GM19239 (cell line): Measurements from ENCODE around the gene MBD3L5.
"Not testable (repeated sequence)": the region's sequence is repeated elsewhere in the genome, so short reads cannot be mapped to it uniquely, and the experiment has no call there.

Source experiments
- DNase-seq: peaks from one replicate; pipeline ENCODE4 v3.0.0; 2011; ENCODE audit warnings: low spot score; ENCODE audit not compliant: insufficient read length
- FAIRE-seq: peaks from 2 replicates; lab custom pipeline; 2011; peaks lifted over from hg19 to GRCh38; lab: Jason Lieb, UNC

MBD3L5 gene

GRCh38 chr19:7030278-7030677 is at the start of gene MBD3L5:
MBD3L5 (plus strand) TSS chr19:7030578; CDS start chr19:7030612, 34 bp downstream.
- not testable (repeated sequence) for FAIRE-seq, DNase-seq

DNA sequence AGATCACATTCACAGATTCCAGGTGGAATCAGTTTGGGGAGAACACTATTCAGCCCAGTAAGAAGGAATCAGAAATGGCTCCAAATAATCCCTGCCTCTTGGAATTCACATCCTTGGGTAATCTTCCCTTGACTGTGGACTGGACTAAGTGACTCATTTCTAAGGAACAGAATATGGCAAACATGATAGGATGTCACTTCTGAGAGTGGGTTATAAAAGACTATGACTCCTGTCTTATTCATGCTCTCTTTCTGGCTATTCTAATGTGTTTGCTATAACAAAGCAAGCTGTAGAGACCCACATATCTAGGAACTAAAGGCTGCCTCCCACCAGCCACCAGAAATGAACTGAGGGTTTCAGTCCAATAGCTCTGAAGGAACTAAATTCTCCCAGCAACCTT is 46.9 kb upstream of the MBD3L5 start:
- FAIRE-seq, result no peak
- DNase-seq, result no peak

DNA sequence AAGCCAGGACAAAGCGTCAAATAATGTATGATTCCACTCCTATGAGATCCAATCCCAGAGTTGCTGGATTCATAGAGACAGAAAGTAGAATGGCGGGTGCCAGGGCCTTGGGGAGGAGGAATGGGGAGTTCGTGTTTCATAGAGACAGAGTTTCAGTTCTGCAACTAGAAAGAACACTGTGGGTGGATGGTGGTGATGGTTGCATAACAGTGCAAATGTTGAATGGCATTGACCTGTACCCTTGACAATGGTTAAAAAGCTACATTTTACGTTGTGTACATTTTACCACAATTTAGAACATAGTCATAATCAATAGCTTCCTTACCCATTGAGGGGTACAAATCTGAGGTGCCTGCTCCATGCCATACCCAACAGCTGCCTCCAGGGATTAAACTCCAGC is 42.5 kb upstream of the MBD3L5 start:
- no peak for DNase-seq

DNA sequence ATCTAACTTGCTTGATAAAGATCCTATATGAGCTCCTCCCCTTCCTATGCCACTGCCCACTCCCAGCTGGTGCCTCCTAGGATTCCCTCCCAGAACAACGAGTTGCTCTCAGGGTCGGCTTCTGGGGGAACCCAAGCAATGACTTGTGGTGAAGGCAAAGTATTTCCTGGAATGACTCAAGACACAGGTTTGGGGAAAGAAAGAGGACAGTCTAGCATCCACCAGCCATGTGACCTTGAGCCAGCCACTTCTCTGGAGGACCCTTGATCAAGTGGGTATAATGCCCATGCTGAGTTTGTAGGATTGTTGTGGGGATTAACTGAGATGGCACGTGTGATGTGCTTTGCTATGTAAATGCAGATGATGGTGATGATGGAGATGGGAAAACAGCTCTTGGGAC is 42.1 kb upstream of the MBD3L5 start:
- DNase-seq (no peak), FAIRE-seq (no peak)

More for the DNA sequence above, 42.5 kb upstream of the MBD3L5 start:
- no peak for FAIRE-seq

DNA sequence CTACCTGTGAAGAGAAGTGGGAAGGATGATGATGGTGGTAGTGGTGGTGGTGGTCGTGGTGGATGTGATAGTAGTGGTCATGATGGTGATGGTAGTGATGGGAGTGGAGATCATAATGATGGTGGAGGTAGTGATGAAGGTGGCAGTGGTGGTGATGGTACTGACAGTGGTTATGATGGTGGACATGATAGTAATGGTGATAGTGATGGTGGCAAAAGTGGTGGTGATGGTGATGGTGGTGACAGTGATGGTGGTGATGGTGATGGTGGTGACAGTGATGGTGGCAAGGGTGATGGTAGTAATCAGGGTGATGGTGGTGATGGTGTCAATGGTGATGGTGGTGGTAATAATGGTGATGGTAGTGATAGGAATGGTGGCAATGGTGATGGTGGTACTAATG is 35.3 kb upstream of the MBD3L5 start:
- DNase-seq (no peak), FAIRE-seq (no peak)

GRCh38 chr19:6996810-6997209 is 33.6 kb upstream of the MBD3L5 start:
- DNase-seq (no peak), FAIRE-seq (no peak)

DNA sequence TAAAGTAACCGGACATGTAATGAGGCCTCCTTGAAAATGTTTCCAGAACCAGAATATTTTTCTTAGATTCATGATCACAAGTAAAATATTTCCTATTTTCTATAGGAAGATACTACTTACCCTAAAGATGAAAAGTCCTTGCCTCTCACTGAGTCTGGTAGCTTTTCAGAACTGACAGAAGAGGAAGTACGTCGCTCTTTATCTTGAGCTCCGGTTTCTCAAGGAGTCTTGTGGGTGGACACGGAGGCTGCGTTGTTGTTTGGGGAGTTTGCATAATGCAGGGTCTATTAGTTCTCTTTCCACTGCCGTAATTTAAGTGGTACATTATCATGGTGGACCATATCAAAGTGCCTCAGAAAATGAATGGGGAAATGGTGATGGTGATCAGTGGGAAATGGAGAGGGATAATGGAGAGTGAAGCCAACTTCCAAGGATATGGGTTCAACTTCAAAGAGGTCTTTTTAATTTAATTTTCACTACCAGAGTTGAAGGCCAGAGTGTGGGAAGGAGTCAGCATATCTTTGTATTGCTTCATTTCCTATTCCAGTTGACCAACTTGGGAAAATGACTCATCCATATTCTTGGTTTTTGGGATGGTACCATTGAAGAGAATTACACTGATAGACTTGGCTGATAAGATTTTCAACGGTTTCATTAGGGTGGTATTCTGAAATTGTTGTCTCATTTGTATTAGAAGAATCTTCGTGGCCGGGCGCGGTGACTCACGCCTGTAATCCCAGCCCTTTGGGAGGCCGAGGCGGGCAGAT is 32.5 kb upstream of the MBD3L5 start:
- DNase-seq (no peak), FAIRE-seq (no peak)

DNA sequence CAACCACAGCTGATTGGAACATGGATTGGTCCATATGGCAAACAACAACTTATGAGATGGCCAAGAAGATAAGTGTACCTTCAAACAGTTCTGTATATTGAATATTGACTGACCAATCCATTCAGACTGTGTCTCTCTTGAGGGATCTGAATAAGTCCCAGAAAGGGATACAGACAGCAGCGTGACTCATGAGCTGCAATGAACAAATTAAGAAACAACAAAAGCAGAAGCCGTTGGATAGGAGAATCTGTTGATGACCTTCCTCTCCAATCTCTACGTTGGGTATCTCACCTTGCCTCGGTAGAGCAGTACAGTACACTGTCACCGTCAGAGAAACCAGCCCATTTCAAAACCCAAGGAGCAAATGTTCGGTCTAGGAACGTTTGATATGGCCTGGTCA is 30.4 kb upstream of the MBD3L5 start:
- DNase-seq, result no peak
- no peak for FAIRE-seq

DNA sequence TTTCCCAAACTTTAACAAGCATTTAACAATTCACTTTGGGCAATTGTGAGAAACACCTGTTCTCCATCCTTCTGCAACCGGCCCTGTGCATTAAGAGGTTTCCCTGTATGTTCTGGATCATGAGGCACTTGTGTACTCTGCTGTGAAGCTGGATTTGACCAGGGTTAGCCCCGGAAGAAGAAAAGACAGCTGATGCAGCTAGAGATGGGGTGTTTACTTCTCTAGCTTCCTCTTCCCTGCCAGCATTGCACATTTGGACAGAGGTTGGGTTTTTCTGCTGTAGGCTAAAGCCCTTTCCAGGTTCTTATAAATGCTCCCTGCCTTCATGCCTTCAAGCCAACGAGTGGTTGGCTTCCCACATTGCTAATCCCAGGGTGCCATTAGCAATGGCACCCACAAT is 30.0 kb upstream of the MBD3L5 start:
- no peak for FAIRE-seq
- no peak for DNase-seq

GRCh38 chr19:7000816-7001215 is 29.6 kb upstream of the MBD3L5 start:
- FAIRE-seq (no peak), DNase-seq (no peak)

GRCh38 chr19:7004313-7004931 is 26.0 kb upstream of the MBD3L5 start:
- FAIRE-seq, result no peak
- no peak for DNase-seq

DNA sequence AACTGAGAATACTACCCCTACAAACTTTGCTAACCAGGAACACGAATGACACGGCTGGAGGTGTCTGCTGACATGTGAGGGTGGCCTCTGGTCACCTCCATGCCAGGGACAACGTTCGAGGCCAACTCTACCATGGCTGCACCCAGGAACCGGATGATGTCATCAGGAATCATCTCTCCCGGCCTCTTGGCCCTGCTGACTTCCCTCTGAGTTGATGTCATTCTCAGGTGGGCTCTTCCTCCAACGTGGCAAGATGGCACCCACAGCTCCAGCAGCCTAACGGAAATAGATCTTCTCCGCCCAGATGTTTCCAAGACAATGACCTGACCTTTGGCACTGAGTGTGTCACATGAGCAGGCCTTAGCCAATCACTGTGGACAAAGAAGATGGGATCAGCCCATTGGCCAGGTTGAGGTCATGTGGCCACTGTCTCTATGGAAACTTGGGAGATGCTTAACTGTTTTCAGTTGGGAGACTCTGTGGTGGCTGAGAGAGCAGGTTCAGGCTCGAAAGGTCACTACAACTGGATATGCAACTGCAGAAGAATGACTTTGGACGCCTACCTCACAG is 24.2 kb upstream of the MBD3L5 start:
- DNase-seq, result no peak
- no peak for FAIRE-seq

DNA sequence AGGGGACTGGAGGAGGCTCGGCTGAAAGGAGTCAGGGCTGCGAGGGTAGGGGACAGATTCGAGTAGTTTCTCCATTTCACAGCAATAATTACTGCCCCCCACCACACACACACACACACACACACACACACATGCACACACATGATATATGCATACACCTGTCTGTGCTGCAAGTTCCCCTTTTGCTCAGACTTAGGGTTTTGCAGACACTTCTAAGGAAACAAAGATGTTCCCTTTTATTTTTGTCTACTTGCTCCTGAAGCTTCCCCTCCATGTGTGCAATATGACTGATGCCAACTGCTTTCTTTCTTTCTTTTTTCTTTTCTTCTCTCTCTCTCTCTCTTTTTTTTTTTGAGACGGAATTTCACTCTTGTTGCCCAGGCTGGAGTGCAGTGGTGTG is 22.5 kb upstream of the MBD3L5 start:
- DNase-seq, result no peak
- no peak for FAIRE-seq

DNA sequence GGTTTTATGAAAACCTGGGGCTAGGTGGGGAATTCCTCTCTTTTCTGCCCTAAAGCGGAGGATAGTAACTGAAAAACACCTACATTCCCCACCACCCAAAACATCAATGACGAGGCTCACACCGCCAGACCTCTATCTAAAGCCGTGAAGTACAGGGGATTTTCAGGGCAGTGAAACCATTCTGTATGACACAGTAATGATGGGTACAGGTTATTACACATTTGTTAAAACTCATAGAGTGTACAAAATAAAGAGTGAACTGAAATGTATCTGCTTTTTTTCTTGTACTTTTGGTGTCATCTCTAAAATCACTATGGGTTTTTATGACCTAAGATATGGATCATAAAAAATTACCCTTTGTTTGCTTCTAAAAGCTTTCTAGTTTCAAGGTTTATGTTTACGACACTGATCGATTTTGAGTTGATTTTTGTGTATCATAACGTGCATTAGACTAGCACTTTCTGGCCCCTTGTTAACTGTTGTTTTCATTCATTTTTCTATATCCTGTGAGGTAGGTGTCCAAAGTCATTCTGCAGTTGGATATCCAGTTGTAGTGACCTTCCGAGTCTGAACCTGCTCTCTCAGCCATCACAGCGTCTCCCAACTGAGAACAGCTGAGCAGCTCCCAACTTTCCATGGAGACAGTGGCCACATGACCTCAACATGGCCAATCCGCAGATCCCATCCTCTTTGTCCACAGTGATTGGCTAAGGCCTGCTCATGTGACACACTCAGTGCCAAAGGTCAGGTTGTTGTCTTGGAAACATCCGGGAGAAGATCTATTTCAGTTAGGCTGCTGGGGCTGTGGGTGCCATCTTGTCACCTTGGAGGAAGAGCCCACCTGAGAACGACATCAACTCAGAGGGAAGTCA is 19.4 kb upstream of the MBD3L5 start:
- FAIRE-seq (no peak), DNase-seq (no peak)

- no peak for DNase-seq
- FAIRE-seq, result no peak
Observed at GRCh38 chr19:7013678-7014077, 16.7 kb upstream of the MBD3L5 start.

GRCh38 chr19:7018828-7019227 is 11.6 kb upstream of the MBD3L5 start:
- FAIRE-seq (no peak), DNase-seq (no peak)

DNA sequence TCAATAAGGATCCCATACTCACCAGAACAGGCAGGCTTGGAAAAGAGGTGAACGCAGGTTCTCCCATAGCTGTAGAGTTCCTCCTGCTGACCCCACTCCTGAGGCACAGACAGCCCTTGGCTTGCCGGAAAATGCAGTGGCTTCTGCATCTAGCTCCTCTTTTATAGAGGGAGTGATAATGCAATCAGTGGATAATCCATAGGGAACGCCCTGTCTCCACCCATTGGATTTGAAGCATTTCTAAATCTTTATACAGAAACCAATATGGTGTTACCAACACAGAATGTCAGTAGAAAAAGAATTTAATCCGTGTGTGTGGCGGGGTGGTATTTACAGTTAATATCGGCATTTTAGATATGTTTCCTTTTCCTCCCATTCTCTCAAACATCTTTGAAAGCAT is 9.0 kb upstream of the MBD3L5 start, which contains the start of gene MBD3L2B:
MBD3L2B (minus strand) TSS at position 101 of the 400 bp plus-strand sequence; CDS start at position 67, 34 bp downstream.
- not testable (repeated sequence) for FAIRE-seq, DNase-seq

GRCh38 chr19:7028790-7029189 is 1.6 kb upstream of the MBD3L5 start:
- DNase-seq, FAIRE-seq: not testable (repeated sequence)

DNA sequence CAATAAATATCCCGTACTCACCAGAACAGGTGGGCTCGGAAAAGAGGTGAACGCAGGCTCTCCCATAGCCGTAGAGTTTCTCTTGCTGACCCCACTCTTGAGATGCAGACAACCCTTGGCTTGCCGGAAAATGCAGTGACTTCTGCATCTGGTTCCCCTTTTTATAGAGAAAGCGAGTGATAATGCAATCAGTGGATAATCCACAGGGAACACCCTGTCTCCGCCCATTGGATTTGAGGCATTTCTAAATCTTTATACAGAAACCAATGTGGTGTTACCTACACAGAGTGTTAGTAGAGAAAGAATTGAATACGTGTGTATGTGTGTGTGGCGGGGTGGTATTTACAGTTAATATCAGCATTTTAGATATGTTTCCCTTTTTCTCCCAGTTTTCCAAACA is 9.7 kb downstream of the MBD3L5 start, which contains the start of gene MBD3L4:
MBD3L4 (minus strand) TSS at position 101 of the 400 bp plus-strand sequence; CDS start at position 66, 35 bp downstream.
- FAIRE-seq, result not testable (repeated sequence)

DNA sequence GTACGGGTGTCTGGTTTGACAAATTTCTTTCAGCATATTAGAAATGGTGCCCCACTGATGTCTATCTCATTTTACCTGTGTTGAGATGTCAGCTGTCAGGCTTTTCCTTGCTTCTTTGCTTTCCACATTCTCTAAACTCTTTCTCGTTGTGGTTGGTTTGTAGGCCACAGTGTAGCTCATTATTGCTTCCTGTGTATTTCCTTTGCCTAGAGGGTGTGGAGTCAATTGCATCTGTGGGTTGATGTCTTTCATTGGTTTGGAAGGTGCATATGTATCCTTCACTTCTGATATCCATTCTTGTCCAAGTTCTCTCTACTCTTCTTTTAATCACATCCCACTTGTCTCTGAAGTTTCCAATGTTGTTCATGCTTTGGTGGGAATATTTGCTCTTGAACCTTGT is 11.2 kb downstream of the MBD3L5 start:
- FAIRE-seq, DNase-seq: not testable (repeated sequence)

More for the DNA sequence above, 9.7 kb downstream of the MBD3L5 start, which contains the start of gene MBD3L4:
- DNase-seq, result not testable (repeated sequence)
